ENCODE data around the gene PRR23E. TPM values are rescaled to one million over a fixed set of nuclear protein-coding genes. Genes with fewer than 3 reads are reported as not detected.

The PRR23E gene
- total and polyA plus RNA-seq, 5 donors from 2014 or later = not detected

DNA sequence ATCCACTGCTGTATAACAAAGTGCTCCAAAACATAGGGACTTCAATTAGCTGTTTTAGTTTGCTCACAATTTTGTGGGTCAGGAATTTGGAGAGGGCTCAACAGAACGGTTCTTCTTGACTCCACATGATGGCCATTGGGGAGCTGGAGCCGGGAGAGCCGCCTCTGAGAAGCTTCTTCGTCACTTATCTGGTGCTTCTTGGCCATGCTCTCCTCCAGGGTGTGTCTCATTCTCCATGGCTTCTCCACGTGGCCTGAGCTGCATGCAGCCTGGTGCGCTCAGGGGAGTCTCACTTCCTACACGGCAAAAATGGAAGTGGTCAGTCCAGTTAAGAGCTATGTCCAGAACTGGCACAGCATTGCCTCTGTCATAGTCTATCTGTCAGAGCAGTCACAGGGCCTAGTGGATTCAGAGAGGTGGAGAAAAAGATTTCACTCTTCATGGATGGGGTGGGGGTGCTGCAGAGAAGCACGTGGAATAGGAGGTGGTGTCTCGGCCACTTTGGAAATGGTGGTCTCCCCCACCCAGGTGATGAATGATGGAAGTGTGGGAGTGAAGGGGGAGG lies 26.3 kb upstream of the PRR23E start:
- Mint-ChIP-seq H3K27ac (no peak overlapping the region), H3K36me3 (no peaks in the 10 kb centered on the region), H3K27me3 (peaks cover 5% of the 10 kb centered on the region), H3K4me3 (no peak overlapping the region), H3K4me1 (no peaks in the 10 kb centered on the region), H3K9me3 (peaks cover 0 to 4% (median 0%) of the 10 kb centered on the region in 7 donors)
- Histone ChIP-seq H3K27me3 (ENCODE audit: control insufficient read depth, insufficient read depth, low read length) (no peaks in the 10 kb centered on the region), H3K4me1 (ENCODE audit: control insufficient read depth, insufficient read depth, low read length, poor library complexity, severe bottlenecking) (no peaks in the 10 kb centered on the region), H3K27ac (ENCODE audit: insufficient read depth, low read length, poor library complexity, severe bottlenecking) (no peak overlapping the region), H3K9me3 (ENCODE audit: control insufficient read depth in 2 of 2, low read length in 2 of 2) (no peaks in the 10 kb centered on the region), H3K4me3 (ENCODE audit: low read depth, low read length) (no peak overlapping the region), H3K36me3 (ENCODE audit: control insufficient read depth, insufficient read depth, low read length) (no peaks in the 10 kb centered on the region)
- ATAC-seq (ENCODE audit: low read depth in 2 of 2) (no peak), DNase-seq (no peak)

DNA sequence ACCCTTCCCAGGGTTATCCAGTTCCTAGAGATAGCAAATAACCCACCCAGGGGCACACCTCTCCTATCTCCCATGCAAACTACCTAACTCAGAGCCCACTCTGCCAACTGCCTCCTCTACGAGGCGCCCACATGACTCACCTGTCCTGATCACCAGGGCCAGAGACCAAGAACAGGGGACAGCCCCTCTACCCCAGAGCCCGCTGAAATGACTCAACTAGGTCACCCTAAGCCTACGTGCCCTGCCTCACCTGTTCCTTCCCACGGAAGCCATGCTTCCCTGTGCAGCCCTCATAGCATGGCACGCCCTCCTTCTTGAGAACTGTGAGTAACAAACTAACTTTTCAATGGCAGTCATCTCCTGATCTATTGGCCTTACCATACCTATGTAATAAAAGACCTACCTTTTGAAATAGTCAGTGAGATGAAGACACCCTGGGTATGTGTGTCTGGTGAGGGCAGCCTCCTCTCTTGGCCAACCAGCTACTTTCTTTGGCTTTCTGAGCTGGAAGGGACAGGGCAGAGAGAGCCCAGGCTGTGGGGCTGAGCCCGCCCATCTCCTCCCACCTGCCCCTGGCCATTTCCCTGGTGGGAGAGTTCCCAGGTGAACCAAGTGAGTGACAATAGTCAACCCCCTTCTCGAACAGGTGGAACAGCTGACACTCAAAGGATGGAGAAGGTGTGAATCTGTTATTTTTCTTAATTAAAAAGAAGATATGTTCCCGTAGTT lies 25.5 kb upstream of the PRR23E start:
- DNase-seq (no peak), ATAC-seq (ENCODE audit: low read depth in 2 of 2) (no peak)
- Mint-ChIP-seq H3K27me3 (peaks cover 5% of the 10 kb centered on the region), H3K4me3 (no peak overlapping the region), H3K27ac (no peak overlapping the region), H3K9me3 (peaks cover 0 to 4% (median 0%) of the 10 kb centered on the region in 7 donors), H3K4me1 (no peaks in the 10 kb centered on the region), H3K36me3 (no peaks in the 10 kb centered on the region)
- Histone ChIP-seq H3K27ac (ENCODE audit: insufficient read depth, low read length, poor library complexity, severe bottlenecking) (no peak overlapping the region), H3K36me3 (ENCODE audit: control insufficient read depth, insufficient read depth, low read length) (no peaks in the 10 kb centered on the region), H3K9me3 (ENCODE audit: control insufficient read depth in 2 of 2, low read length in 2 of 2) (no peaks in the 10 kb centered on the region), H3K4me1 (ENCODE audit: control insufficient read depth, insufficient read depth, low read length, poor library complexity, severe bottlenecking) (no peaks in the 10 kb centered on the region), H3K4me3 (ENCODE audit: low read depth, low read length) (no peak overlapping the region), H3K27me3 (ENCODE audit: control insufficient read depth, insufficient read depth, low read length) (no peaks in the 10 kb centered on the region)

GRCh38 chr3:127168271-127168670 lies 24.7 kb upstream of the PRR23E start:
- no peaks in the 10 kb centered on the region for H3K9me3 ChIP-seq (ENCODE audit: control insufficient read depth in 2 of 2, low read length in 2 of 2)
- peaks cover 0 to 4% (median 0%) of the 10 kb centered on the region in 7 donors for H3K9me3 Mint-ChIP-seq
- H3K27me3 Mint-ChIP-seq = peaks cover 5% of the 10 kb centered on the region
- no peaks in the 10 kb centered on the region for H3K36me3 ChIP-seq (ENCODE audit: control insufficient read depth, insufficient read depth, low read length)
- H3K36me3 Mint-ChIP-seq = no peaks in the 10 kb centered on the region
- H3K27ac ChIP-seq (ENCODE audit: insufficient read depth, low read length, poor library complexity, severe bottlenecking) = no peak overlapping the region
- no peaks in the 10 kb centered on the region for H3K27me3 ChIP-seq (ENCODE audit: control insufficient read depth, insufficient read depth, low read length)
- H3K4me3 ChIP-seq (ENCODE audit: low read depth, low read length) = no peak overlapping the region
- no peaks in the 10 kb centered on the region for H3K4me1 ChIP-seq (ENCODE audit: control insufficient read depth, insufficient read depth, low read length, poor library complexity, severe bottlenecking)
- H3K27ac Mint-ChIP-seq = no peak overlapping the region
- no peak overlapping the region for H3K4me3 Mint-ChIP-seq
- H3K4me1 Mint-ChIP-seq = no peaks in the 10 kb centered on the region
- no peak for ATAC-seq (ENCODE audit: low read depth in 2 of 2)
- no peak for DNase-seq

DNA sequence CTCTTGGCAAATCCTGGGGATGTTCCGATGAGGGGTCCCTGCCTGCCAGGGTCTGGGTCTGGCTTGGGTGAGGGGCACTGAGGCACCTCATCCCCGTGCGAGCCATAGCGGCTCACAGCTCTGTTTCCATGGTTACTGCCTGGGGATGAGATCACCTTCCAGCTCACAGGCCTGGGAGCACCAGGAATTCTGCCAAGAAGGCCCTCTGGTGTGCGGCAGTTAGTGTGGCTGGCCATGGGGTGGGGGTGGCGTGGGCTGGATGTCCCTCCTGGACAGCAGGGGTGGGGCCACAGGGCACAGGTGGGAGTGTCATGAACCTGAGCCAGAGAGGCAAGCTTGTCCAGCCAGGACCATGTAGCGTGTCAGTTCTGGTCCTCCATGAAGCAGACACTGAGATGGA lies 22.1 kb upstream of the PRR23E start:
- Histone ChIP-seq H3K36me3 (ENCODE audit: control insufficient read depth, insufficient read depth, low read length) (no peaks in the 10 kb centered on the region), H3K27me3 (ENCODE audit: control insufficient read depth, insufficient read depth, low read length) (no peaks in the 10 kb centered on the region), H3K27ac (ENCODE audit: insufficient read depth, low read length, poor library complexity, severe bottlenecking) (no peak overlapping the region), H3K4me3 (ENCODE audit: low read depth, low read length) (no peak overlapping the region), H3K9me3 (ENCODE audit: control insufficient read depth in 2 of 2, low read length in 2 of 2) (no peaks in the 10 kb centered on the region), H3K4me1 (ENCODE audit: control insufficient read depth, insufficient read depth, low read length, poor library complexity, severe bottlenecking) (no peaks in the 10 kb centered on the region)
- Mint-ChIP-seq H3K4me1 (no peaks in the 10 kb centered on the region), H3K27me3 (peaks cover 5% of the 10 kb centered on the region), H3K4me3 (no peak overlapping the region), H3K36me3 (no peaks in the 10 kb centered on the region), H3K9me3 (peaks cover 0 to 3% (median 0%) of the 10 kb centered on the region in 7 donors), H3K27ac (no peak overlapping the region)
- DNase-seq (no peak), ATAC-seq (ENCODE audit: low read depth in 2 of 2) (no peak)

DNA sequence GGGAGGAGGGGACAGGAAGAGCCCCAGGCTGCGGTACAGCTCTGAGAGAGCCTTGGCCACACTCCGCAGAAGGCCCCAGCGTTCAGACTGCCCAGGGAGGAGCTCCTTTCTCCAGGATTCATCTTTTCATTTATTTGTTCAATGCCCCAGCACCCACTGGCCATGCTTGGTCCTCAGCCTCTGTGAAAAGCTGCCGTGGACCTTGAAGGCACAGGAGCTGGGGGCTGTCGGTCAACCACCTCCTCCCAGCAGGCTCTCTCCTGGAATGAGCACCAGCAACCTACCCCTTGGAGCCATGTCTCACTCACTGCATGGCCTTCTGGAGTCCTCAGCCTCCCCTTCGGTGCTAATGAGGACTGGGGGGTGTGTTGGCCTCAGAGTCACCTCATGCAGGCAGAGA lies 21.6 kb upstream of the PRR23E start:
- H3K9me3 Mint-ChIP-seq = peaks cover 0 to 1% (median 0%) of the 10 kb centered on the region in 7 donors
- H3K4me1 Mint-ChIP-seq = no peaks in the 10 kb centered on the region
- H3K36me3 Mint-ChIP-seq = no peaks in the 10 kb centered on the region
- H3K27ac Mint-ChIP-seq = no peak overlapping the region
- ATAC-seq (ENCODE audit: low read depth in 2 of 2) = no peak
- H3K4me3 Mint-ChIP-seq = no peak overlapping the region
- H3K4me1 ChIP-seq (ENCODE audit: control insufficient read depth, insufficient read depth, low read length, poor library complexity, severe bottlenecking) = no peaks in the 10 kb centered on the region
- H3K27me3 ChIP-seq (ENCODE audit: control insufficient read depth, insufficient read depth, low read length) = no peaks in the 10 kb centered on the region
- no peaks in the 10 kb centered on the region for H3K36me3 ChIP-seq (ENCODE audit: control insufficient read depth, insufficient read depth, low read length)
- no peak for DNase-seq
- H3K4me3 ChIP-seq (ENCODE audit: low read depth, low read length) = no peak overlapping the region
- peaks cover 7% of the 10 kb centered on the region for H3K27me3 Mint-ChIP-seq
- H3K9me3 ChIP-seq (ENCODE audit: control insufficient read depth in 2 of 2, low read length in 2 of 2) = no peaks in the 10 kb centered on the region
- no peak overlapping the region for H3K27ac ChIP-seq (ENCODE audit: insufficient read depth, low read length, poor library complexity, severe bottlenecking)

DNA sequence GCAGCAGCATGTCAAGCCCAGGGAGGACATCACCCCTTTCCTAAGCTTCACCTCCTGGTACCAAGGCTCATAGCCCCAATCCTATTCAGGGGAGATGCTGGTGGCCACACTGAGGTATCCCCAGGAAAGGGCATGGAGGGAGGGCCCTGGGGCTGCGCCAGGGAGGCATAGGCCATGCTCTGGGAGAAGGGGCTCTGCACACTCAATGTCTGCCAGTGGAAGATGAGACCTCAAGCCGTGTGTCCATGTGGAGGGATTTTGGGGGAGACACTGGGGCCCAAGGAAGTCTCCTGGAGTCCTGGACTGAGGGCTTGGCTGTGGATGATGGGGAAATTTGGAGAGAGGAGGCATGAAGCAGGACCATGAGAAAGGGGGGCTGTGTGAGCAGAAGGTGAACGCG lies 21.2 kb upstream of the PRR23E start:
- no peak for ATAC-seq (ENCODE audit: low read depth in 2 of 2)
- no peaks in the 10 kb centered on the region for H3K36me3 Mint-ChIP-seq

DNA sequence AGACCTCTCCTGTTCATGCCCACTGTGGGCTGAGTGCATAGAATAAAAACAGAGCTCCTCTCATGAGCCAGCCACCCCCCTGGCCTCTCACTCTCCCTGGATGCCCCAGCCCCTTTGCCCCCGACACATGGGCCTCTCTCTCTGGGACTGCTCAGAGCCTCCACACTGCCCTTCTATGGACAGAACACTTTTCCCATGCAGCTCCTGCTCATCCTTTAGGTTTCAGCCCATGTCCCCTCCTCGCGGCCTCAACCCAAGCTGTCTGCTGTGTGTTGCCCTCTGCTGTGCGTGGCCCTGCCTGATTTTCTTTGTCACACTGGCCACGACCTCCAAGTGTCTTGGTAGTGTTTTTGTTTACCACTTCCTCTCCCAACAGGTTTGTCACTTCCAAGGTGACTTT lies 20.7 kb upstream of the PRR23E start:
- no peaks in the 10 kb centered on the region for H3K27me3 ChIP-seq (ENCODE audit: control insufficient read depth, insufficient read depth, low read length)
- Mint-ChIP-seq H3K4me1 (no peaks in the 10 kb centered on the region), H3K9me3 (peaks cover 0 to 1% (median 0%) of the 10 kb centered on the region in 7 donors), H3K27ac (no peak overlapping the region), H3K36me3 (no peaks in the 10 kb centered on the region), H3K4me3 (no peak overlapping the region), H3K27me3 (peaks cover 9% of the 10 kb centered on the region)
- ATAC-seq (ENCODE audit: low read depth in 2 of 2) = no peak
- H3K4me1 ChIP-seq (ENCODE audit: control insufficient read depth, insufficient read depth, low read length, poor library complexity, severe bottlenecking) = no peaks in the 10 kb centered on the region
- DNase-seq = no peak
- H3K4me3 ChIP-seq (ENCODE audit: low read depth, low read length) = no peak overlapping the region
- H3K36me3 ChIP-seq (ENCODE audit: control insufficient read depth, insufficient read depth, low read length) = no peaks in the 10 kb centered on the region
- no peaks in the 10 kb centered on the region for H3K9me3 ChIP-seq (ENCODE audit: control insufficient read depth in 2 of 2, low read length in 2 of 2)
- H3K27ac ChIP-seq (ENCODE audit: insufficient read depth, low read length, poor library complexity, severe bottlenecking) = no peak overlapping the region

More for the DNA sequence above, 21.2 kb upstream of the PRR23E start:
- DNase-seq = no peak
- no peaks in the 10 kb centered on the region for H3K4me1 ChIP-seq (ENCODE audit: control insufficient read depth, insufficient read depth, low read length, poor library complexity, severe bottlenecking)
- H3K4me3 Mint-ChIP-seq = no peak overlapping the region
- no peaks in the 10 kb centered on the region for H3K36me3 ChIP-seq (ENCODE audit: control insufficient read depth, insufficient read depth, low read length)
- H3K27ac Mint-ChIP-seq = no peak overlapping the region
- no peak overlapping the region for H3K27ac ChIP-seq (ENCODE audit: insufficient read depth, low read length, poor library complexity, severe bottlenecking)
- no peak overlapping the region for H3K4me3 ChIP-seq (ENCODE audit: low read depth, low read length)
- no peaks in the 10 kb centered on the region for H3K4me1 Mint-ChIP-seq
- no peaks in the 10 kb centered on the region for H3K9me3 ChIP-seq (ENCODE audit: control insufficient read depth in 2 of 2, low read length in 2 of 2)
- H3K27me3 Mint-ChIP-seq = peaks cover 9% of the 10 kb centered on the region
- peaks cover 0 to 1% (median 0%) of the 10 kb centered on the region in 7 donors for H3K9me3 Mint-ChIP-seq
- H3K27me3 ChIP-seq (ENCODE audit: control insufficient read depth, insufficient read depth, low read length) = no peaks in the 10 kb centered on the region

All from CD4-positive, CD25-positive, alpha-beta regulatory T cell (primary cell).